ENCODE data around the gene OR51V1.

The OR51V1 gene

GRCh38 chr11:5238486-5238885 lies 38.0 kb upstream of the OR51V1 start:
- CTCF ChIA-PET: no interaction called here
- POLR2A ChIA-PET (ENCODE audit: low non-redundant PET): no interaction called here
- TF ChIP-seq CTCF (conservative IDR thresholded peaks at IDR 0.05; ENCODE audit: low read depth): no peak
- H3K27ac ChIP-seq: no peak overlapping the region
- DNase-seq (ENCODE audit: low spot score): no peak

- H3K27ac ChIP-seq: no peak overlapping the region
- TF ChIP-seq CTCF (conservative IDR thresholded peaks at IDR 0.05; ENCODE audit: low read depth): no peak
- CTCF ChIA-PET: interaction anchor here (0.6 kb wide), 1 partner anchor 756 kb away, joined by 3 read pairs; no protein-coding TSS in a partner anchor
- DNase-seq (ENCODE audit: low spot score): no peak
- POLR2A ChIA-PET (ENCODE audit: low non-redundant PET): no interaction called here
These were observed 36.9 kb upstream of the OR51V1 start for GRCh38 chr11:5237420-5237819.

GRCh38 chr11:5235364-5236095 lies 35.0 kb upstream of the OR51V1 start:
- ChIA-PET POLR2A (ENCODE audit: low non-redundant PET) (no interaction called here), CTCF (no interaction called here)
- no peak for DNase-seq (ENCODE audit: low spot score)
- TF ChIP-seq CTCF (conservative IDR thresholded peaks at IDR 0.05; ENCODE audit: low read depth): no peak
- no peak overlapping the region for H3K27ac ChIP-seq

GRCh38 chr11:5234381-5234834 lies 33.9 kb upstream of the OR51V1 start, which contains the start of gene HBD:
Gene HBD, minus strand, starts transcription at chr11:5234483. Its CDS starts 50 bp downstream, at chr11:5234433.
- no peak for TF ChIP-seq CTCF (conservative IDR thresholded peaks at IDR 0.05; ENCODE audit: low read depth)
- DNase-seq (ENCODE audit: low spot score): no peak
- H3K27ac ChIP-seq: no peak within 1 kb of the TSS
- ChIA-PET POLR2A (ENCODE audit: low non-redundant PET) (no interaction called here), CTCF (no interaction called here)

- no peak for TF ChIP-seq CTCF (conservative IDR thresholded peaks at IDR 0.05; ENCODE audit: low read depth)
- ChIA-PET POLR2A (ENCODE audit: low non-redundant PET) (no interaction called here), CTCF (no interaction called here)
- no peak overlapping the region for H3K27ac ChIP-seq
- no peak for DNase-seq (ENCODE audit: low spot score)
These were observed 32.8 kb upstream of the OR51V1 start for GRCh38 chr11:5233307-5233706.

GRCh38 chr11:5232821-5233220 lies 32.3 kb upstream of the OR51V1 start:
- CTCF ChIA-PET: interaction anchor here (1.6 kb wide), 1 partner anchor 58 kb away, joined by 4 read pairs; no protein-coding TSS in a partner anchor
- POLR2A ChIA-PET (ENCODE audit: low non-redundant PET): no interaction called here
- H3K27ac ChIP-seq: no peak overlapping the region
- TF ChIP-seq CTCF (conservative IDR thresholded peaks at IDR 0.05; ENCODE audit: low read depth): no peak
- DNase-seq (ENCODE audit: low spot score): no peak

All from RWPE1 (cell line).